Osteoblast (primary cell): ENCODE data around the gene CDC7. TPM values are rescaled to one million over a fixed set of nuclear protein-coding genes. Genes with fewer than 3 reads are reported as not detected.

ENCODE experiments used
- DNase-seq: peaks from one replicate; pipeline ENCODE4 v3.0.0; 2011; ENCODE audit warnings: low spot score, mixed read lengths; ENCODE audit not compliant: insufficient read length; ENCODE audit errors: missing footprints
- H2AFZ ChIP-seq: 2 replicates; pipeline ENCODE4 v1.6.0; 2011; ENCODE audit warnings: mild to moderate bottlenecking, low read length
- H3K27ac ChIP-seq: 2 replicates; pipeline ENCODE4 v1.5.1; 2011; ENCODE audit warnings: mild to moderate bottlenecking, low read depth, low read length, moderate library complexity
- H3K27me3 ChIP-seq: 2 replicates; pipeline ENCODE4 v1.6.0; 2012; ENCODE audit warnings: mild to moderate bottlenecking, control low read depth, inconsistent platforms, low read length, moderate library complexity; ENCODE audit not compliant: insufficient read depth
- H3K36me3 ChIP-seq: 2 replicates; pipeline ENCODE4 v1.5.1; 2011; ENCODE audit warnings: mild to moderate bottlenecking, low read length, control low read depth, moderate library complexity; ENCODE audit not compliant: insufficient read depth
- H3K4me1 ChIP-seq: 2 replicates; pipeline ENCODE4 v1.5.1; 2011; ENCODE audit warnings: mild to moderate bottlenecking, low read length, control low read depth, moderate library complexity; ENCODE audit not compliant: insufficient read depth
- H3K4me2 ChIP-seq: 2 replicates; pipeline ENCODE4 v1.6.0; 2011; ENCODE audit warnings: mild to moderate bottlenecking, low read length; ENCODE audit not compliant: insufficient read depth
- H3K4me3 ChIP-seq: fragments of 200-600 bp; sonication (generic); 3 replicates; pipeline ENCODE4 v1.5.1; 2012; ENCODE audit warnings: mild to moderate bottlenecking, low read length, inconsistent platforms; ENCODE audit not compliant: insufficient read depth
- H3K79me2 ChIP-seq: 2 replicates; pipeline ENCODE4 v1.6.0; 2012; ENCODE audit warnings: mild to moderate bottlenecking, low read length, control low read depth, inconsistent platforms; ENCODE audit not compliant: insufficient read depth
- H3K9me3 ChIP-seq: 2 replicates; pipeline ENCODE4 v1.5.1; 2011; ENCODE audit warnings: low read depth, low read length, control low read depth
- H4K20me1 ChIP-seq: 2 replicates; pipeline ENCODE4 v1.6.0; 2012; ENCODE audit warnings: mild to moderate bottlenecking, low read length, control low read depth; ENCODE audit not compliant: insufficient read depth
- total RNA-seq: library from RNA; depleted of rRNA; stranded (reverse); fragments of >200 nt; gene quantifications from 2 replicates; pipeline ENCODE4 v1.2.3, GENCODE V29; 2012
- TF ChIP-seq, protein P1 (sequence below): IDR thresholded peaks from 2 replicates; pipeline ENCODE4 v1.5.1; 2011; ENCODE audit warnings: mild to moderate bottlenecking, low read depth, low read length, moderate library complexity; ENCODE audit errors: extremely low read depth

CDC7 gene
- total RNA-seq, 1 donor: 3.3 TPM

- Histone ChIP-seq H3K4me1 (no peaks in the 10 kb centered on the region), H3K36me3 (no peaks in the 10 kb centered on the region), H3K27me3 (no peaks in the 10 kb centered on the region), H3K79me2 (no peaks in the 10 kb centered on the region), H4K20me1 (no peaks in the 10 kb centered on the region), H2AFZ (no peak overlapping the region), H3K4me3 (no peak overlapping the region), H3K27ac (no peak overlapping the region), H3K9me3 (no peaks in the 10 kb centered on the region), H3K4me2 (no peak overlapping the region)
- TF ChIP-seq, protein P1, sequence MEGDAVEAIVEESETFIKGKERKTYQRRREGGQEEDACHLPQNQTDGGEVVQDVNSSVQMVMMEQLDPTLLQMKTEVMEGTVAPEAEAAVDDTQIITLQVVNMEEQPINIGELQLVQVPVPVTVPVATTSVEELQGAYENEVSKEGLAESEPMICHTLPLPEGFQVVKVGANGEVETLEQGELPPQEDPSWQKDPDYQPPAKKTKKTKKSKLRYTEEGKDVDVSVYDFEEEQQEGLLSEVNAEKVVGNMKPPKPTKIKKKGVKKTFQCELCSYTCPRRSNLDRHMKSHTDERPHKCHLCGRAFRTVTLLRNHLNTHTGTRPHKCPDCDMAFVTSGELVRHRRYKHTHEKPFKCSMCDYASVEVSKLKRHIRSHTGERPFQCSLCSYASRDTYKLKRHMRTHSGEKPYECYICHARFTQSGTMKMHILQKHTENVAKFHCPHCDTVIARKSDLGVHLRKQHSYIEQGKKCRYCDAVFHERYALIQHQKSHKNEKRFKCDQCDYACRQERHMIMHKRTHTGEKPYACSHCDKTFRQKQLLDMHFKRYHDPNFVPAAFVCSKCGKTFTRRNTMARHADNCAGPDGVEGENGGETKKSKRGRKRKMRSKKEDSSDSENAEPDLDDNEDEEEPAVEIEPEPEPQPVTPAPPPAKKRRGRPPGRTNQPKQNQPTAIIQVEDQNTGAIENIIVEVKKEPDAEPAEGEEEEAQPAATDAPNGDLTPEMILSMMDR: no peak
- DNase-seq: no peak
Observed at GRCh38 chr1:91476533-91477217, 24.0 kb upstream of the CDC7 start.

- Histone ChIP-seq H3K27ac (no peak overlapping the region), H2AFZ (no peak overlapping the region), H4K20me1 (no peaks in the 10 kb centered on the region), H3K9me3 (no peaks in the 10 kb centered on the region), H3K4me1 (no peaks in the 10 kb centered on the region), H3K4me2 (no peak overlapping the region), H3K36me3 (no peaks in the 10 kb centered on the region), H3K4me3 (no peak overlapping the region), H3K79me2 (no peaks in the 10 kb centered on the region), H3K27me3 (no peaks in the 10 kb centered on the region)
- no peak for DNase-seq
- TF ChIP-seq, protein P1: no peak
Observed at GRCh38 chr1:91487469-91487868, 13.2 kb upstream of the CDC7 start.

- H3K4me1 ChIP-seq: no peaks in the 10 kb centered on the region
- DNase-seq: no peak
- H3K79me2 ChIP-seq: no peaks in the 10 kb centered on the region
- no peaks in the 10 kb centered on the region for H3K9me3 ChIP-seq
- H3K4me2 ChIP-seq: no peak overlapping the region
- no peaks in the 10 kb centered on the region for H4K20me1 ChIP-seq
- H3K36me3 ChIP-seq: no peaks in the 10 kb centered on the region
- no peak overlapping the region for H3K4me3 ChIP-seq
- H2AFZ ChIP-seq: no peak overlapping the region
- H3K27ac ChIP-seq: no peak overlapping the region
- H3K27me3 ChIP-seq: no peaks in the 10 kb centered on the region
- TF ChIP-seq, protein P1: no peak
Observed at GRCh38 chr1:91490501-91490900, 10.2 kb upstream of the CDC7 start.

DNA sequence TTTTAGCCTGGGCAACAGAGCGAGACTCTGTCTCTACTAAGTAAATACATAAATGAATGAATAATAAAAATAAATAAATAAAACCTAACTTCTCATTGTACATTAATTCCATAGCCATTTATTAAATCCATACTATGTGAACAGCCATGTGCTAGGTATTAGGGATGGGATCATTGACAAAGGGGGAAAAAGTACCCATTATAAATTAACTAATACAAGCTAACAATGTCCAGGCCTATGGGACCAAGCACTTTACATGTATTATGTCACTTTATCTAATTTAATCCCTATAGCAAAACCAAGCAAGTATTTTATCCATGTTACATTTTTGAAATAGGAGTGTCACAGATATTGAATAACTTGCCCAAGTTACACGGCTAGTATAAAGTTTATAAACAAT lies 2.6 kb upstream of the CDC7 start:
- H3K36me3 ChIP-seq: no peaks in the 10 kb centered on the region
- H2AFZ ChIP-seq: no peak overlapping the region
- H3K9me3 ChIP-seq: no peaks in the 10 kb centered on the region
- TF ChIP-seq, protein P1: no peak
- no peak overlapping the region for H3K4me2 ChIP-seq
- H3K4me1 ChIP-seq: peaks cover 20% of the 10 kb centered on the region
- H4K20me1 ChIP-seq: no peaks in the 10 kb centered on the region
- DNase-seq: no peak
- no peak overlapping the region for H3K27ac ChIP-seq
- H3K79me2 ChIP-seq: peaks cover 11% of the 10 kb centered on the region
- no peak overlapping the region for H3K4me3 ChIP-seq
- peaks cover 4% of the 10 kb centered on the region for H3K27me3 ChIP-seq
